COR-L47 (cell line): Measurements from ENCODE around the gene TUBA1B.
A peak's percentile ranks its signal among the peaks of the same experiment; 100 is the strongest.

Source experiments
- DNase-seq: peaks from one replicate; lab custom pipeline; 2025; lab: John Stamatoyannopoulos, UW

TUBA1B gene

DNA sequence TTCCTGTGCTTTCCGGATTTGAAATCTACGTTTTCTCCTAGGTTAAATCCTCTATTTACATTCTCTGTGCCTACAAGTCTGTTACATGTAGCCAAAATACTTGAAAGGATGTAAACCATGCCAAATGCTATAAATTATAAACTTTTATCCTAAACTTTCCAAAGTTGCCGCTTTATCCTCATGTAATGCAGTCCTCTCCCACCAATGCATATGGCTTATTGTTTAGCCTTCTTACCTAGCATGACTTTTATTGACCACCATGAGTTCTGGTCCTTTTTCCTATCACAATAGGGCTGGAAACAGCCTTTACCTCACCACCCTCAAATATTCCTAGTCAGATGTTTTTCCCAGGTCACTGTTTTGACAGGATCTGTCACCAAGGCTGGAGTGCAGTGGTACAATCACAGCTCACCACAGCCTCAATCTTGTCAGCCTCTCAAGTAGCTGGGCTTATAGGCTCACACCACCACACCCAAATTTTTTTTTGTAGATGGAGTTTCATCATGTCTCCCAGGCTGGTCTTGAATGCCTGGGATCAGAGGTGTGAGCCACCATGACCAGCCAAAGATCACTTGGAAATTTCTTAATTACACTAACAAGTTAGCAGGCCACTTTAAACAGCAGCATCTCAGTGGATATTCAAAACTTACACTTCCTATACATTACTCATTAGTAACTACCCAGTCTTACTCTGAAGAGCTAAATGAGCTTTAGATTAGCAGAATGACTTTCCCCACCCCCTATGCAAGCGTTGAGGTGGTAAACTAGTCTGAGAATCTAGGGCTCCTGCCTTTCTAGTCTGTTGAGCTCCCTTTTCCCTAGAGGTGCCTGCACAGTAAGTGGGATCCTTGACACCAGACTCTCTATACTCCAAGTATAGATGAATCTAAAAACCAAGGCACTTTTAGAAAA is 4.1 kb downstream of the TUBA1B start:
- no peak for DNase-seq

DNA sequence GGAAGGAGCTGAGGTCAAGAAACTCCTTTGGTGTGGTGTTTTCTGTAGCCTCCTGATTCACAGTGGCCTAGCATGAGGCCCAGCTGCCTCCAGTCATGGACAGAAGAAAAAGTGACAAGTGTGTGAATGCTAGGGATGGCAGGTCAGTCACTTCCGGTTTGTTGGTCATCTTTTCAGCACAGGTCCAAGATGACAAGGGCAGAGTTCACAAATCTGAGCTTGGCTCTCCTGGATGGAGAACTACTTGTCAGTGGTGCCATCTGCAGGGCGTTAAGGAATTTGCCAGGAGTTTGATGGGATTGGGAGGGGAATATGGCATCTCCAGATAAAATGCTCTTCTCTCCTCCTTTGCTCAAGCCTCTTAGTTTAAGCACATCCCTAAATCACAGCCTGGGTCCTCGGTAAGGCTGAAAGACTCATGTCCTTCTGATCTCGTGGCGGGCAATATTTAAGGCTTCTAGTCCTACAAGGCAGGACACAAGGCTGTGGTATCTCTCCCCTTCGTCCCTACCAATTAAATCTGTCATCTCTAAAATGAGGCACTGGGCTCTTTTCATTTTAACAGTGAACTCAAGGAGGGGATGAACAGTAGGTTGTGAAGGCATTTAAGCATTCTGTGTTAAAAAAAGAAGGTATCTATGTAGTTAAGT is 10.0 kb downstream of the TUBA1B start:
- peak; percentile 48 for DNase-seq

DNA sequence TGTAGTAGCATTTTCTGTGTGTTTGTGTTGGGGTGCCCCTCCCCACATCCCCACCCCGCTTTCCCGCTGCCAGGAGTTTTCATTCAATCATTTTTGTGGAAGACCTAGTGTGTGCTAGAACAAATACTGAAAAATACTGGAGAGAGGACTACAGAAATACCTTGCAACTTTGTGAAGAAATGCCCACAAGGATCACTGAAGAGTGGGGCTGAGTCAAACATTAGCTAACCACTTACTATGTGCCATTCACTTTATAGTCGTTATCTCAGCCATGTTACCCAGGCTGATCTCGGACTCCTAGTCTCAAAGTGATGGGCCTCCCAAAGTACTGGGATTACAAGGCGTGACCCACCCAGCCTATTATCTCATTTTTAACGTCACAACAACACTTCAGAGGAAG is 20.0 kb downstream of the TUBA1B start:
- no peak for DNase-seq

DNA sequence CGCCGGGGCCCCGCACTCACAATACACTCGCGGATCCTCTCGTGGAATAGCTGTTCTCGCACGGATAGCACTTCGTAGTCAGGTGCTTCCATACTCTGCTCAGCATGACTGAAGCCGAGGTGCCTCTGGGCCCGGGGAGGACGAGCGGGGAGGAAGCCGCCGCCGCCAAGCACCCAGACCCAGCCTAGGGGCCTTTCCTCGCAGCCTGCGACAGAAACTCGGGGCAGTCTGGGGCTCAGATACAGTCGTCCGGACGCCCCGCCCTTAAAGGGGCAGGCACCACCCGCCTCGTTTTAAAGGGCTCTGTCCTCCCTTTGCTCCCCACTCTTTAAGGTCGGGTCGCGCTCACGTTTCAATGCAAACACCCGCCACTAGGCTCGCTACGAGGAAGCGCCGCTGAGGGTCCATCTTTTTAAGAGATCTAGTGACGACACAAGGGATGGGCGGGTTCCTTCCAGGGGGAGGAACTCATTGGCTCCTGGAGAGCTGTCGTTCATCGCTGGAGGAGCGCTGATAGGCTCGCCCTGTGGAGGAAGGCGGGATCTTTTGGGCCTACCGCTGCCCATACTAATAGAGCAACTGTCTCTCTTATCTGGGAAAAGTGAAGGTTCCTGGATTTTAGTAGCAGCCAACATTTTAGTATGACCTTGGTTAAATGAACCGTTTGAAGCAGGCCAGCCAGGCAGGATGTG is 20.6 kb downstream of the TUBA1B start, which contains the start of gene LMBR1L:
TSS of gene LMBR1L (minus strand) at position 384 of the 692 bp plus-strand sequence. CDS start at position 92, 292 bp downstream.
- peak; percentile 98 for DNase-seq

DNA sequence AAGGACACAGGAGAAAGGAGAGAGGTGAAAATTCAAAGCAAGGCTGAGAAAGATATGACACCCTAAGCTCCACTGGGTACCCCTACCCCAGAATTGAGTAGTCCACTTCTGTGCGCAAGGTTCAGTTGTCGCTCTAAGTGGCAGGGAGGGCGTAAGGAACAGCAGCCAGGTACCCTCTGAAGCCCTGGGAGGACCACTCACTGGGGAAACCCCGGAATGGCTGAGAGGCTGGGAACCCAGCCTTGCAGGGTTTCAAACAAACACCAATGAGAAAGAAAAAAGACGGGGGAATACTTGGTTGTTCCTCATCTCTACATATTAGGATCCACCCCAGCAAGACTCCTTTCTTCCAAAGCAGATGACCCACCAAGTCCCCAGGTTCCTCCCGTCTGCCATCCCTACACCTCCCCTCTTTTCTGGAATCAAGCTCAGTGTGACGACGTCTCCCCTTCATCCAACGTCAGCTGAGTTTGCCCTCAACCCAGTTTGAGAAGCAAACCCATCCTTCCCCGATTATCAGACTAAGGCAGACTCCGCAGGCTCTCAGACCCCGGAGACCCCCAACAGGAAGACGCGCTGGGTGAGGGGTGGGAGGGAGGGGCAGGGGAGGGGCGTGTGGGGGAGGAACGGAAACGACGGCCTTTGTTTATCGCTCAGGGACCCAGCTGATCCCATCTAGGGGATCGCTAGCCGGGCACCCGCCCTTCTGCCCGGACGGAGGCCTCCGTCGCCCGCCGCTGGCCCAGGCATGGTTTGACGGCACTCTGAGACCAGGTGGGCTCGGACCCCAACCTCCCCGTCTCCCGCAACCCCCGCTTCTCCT is 21.3 kb downstream of the TUBA1B start:
- no peak for DNase-seq

DNA sequence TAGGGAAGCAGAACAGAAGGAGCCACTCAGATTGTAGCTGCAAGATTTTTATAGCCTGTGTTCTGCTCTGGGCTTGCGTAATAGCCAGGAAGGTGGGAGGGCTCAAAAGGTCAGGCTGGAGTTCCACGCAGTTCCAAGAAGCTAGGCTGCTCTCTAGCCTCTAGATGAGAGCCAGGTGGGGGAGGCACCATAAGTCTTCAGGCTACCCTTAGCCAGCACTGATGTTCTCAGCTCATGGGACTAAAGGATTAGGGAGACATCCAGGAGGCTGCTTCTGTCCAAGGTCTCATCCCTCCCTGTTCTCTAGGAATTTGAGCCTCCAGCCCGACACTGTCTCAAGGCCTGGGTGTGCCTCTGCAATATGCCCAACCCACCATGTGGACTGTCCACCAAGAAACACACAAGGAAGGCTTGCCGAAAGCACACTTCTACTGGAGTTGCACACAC is 22.2 kb downstream of the TUBA1B start:
- DNase-seq: no peak

DNA sequence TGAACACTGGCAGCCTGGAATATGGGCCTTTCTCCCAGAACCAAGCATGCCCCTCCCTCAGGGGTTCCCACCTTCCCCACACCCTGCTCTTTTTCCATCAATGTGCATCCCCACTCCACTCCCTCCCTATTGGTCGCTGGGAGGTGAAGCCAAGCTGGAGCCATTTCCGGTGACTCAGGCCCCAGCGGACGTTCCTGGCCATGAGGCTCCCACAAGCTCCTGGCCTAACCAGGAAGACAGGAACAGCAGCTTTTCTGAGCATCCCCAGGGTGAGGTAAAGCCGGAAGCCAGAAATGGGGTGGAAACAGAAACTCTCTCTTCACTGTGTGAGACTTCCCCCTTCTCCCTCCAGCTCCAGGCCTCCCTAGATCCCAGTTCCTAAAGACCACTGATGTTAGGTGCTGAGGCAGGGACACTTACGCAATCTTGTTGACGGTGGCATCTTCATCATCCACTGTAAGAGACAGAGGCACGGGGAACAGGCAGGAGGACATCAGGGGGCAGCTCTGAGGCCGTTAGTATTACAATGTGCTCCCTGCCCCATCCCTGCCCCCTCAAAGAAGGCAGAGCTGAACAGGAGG is 25.6 kb downstream of the TUBA1B start:
- DNase-seq: no peak

DNA sequence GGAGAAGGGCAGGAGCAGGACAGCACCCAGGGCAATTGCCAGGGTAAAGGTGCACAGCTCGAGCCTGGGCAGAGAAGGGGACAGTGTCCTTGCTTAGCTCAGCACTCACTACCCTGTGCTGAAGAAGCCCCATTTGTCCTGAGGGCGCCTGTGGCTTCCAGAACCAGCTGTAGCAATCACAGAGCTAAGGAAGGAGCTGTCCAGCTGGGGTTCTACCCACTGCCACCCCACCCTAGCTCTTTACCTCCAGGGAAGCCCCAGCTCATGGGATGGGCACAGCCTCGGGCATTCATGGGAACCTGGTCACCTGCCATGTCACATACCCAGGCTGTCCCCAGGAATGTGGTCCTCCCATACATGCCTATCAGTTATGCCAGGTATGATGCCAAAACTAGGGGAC is 26.4 kb downstream of the TUBA1B start:
- no peak for DNase-seq

DNA sequence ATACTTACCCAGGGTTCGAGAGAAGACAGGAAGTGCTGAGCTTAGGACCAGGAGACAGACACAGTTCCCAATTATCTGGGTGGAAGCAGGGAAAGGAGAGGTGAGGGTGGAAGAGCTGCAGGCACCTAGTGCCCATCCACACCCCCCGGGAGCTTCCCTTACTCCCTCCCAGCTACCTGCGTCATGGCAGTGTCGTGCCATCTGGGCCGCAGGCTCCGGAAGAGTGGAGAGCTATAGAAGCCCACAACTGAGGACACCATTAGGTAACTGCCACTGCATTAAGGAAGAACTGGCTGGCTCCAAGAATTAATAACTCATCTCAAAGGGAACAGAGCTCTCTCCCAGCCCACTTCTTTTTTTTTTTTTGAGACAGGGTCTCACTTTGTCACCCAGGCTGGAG is 30.8 kb downstream of the TUBA1B start:
- DNase-seq: no peak

DNA sequence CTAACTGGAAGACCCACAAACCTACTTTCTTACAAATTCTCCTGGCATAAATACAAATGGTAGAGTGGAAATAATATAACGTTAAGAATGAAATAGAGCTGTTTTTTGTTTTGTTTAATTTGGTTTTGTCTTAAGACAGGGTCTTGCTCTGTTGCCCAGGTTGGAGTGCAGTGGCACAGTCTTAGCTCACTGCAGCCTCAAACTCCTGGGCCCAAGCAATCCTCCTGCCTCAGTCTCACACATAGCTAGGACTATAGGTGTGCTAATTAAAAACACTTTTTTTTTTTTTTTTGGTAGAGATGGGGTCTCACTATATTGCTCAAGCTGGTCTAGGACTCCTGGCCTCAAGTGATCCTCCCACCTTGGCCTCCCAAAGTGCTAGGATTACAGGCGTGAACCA is 32.5 kb downstream of the TUBA1B start:
- no peak for DNase-seq

DNA sequence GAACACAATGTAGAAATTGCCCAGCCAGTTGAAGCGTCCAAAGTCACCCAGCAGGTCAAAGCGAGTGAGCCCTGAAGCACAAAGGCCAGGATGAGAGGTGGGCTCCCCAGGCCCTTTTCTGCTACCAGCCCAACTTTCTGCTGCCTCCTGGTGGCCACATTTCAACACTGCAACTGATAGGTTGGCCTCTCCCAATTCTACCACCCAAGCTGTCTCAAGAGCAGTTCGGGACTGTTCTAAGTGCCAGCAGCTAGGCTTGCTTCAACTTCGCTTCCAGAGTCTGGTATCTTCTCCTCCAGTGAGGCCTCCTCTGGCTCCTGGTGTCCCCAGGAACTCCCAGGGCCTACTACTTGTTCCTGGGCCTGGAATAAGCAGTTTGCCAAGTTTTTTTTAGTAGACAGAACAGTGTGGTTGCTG is 33.2 kb downstream of the TUBA1B start:
- DNase-seq: no peak

DNA sequence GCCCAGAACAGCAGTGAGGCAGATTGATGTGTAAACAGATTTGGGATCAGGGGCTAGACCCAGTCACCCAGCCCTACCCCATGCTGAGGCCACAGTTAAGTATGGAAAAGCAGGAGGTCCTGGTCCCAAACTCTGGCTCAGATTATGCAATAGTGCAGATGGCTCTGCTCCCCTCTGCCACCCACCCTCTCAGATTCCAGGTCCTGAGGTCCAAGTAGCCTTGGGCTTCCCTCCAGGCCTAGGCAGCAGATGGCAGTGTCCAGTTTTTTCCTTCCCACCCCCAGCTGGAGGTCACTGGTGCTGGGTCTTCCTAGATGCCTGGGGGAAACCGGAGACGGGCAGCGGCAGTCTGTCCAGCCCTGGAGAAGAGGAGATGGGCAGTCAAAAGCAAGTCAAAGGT is 33.8 kb downstream of the TUBA1B start:
- DNase-seq: no peak

DNA sequence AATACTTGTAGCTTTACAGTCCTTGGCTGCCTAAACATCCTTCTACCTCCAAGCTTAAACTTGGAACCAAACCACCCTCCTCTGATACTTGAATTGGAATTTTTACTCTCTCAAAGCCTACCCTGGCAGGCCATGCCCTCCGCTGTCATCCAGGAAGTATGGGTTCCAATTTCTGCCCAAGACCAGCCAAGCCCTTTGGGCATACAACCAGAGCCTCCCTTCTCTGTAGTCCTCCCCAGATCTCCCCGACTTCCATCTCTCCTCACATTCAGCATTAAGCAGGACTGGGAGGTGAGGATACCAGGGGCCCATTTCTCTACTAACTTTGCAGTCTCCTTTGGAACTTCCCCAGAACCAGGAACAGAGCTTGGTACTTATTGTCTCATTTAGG is 36.2 kb downstream of the TUBA1B start:
- no peak for DNase-seq

DNA sequence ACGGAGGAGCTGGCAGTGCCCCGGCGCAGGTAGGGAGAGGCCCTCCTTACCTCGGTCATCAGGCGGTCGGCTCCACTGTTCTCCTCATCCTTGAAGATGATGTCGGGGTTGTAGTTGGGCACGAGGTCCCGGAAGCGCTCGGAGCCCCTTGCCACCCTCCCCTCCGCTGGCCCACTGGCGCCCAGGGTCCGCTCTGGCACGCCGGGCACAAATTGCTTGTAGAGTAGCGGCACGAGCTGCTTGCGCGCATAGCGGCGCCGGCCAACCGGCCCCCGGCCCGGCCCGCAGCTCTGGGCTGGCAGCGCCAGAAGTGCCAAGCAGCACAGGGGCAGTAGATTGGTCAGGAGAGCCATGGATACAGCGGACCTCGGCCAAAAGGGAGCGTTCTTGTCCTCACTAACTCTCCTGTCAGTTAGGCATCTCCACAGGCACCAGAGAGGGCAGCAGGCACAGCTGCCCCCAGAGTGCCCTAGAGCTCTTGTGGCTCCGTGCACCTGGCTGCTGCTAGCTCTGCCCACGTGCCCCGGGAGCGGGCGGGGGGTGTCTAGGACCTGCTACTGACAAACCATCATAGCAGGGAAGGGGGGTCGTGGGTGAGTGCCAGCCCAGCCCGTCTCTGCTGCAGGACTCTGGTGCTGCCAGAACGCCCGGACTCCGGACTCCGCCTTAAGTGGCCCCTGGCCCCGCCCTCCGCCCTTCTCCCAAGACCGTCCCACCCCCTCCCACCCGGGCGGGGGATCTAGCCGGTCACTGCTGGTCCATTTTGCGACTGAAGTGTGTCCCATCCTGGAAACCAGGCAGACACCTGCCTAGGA is 36.8 kb downstream of the TUBA1B start, which contains the start of gene DHH:
TSS of gene DHH (minus strand) at position 642 of the 815 bp plus-strand sequence. CDS start at position 353, 289 bp downstream.
- DNase-seq: no peak

DNA sequence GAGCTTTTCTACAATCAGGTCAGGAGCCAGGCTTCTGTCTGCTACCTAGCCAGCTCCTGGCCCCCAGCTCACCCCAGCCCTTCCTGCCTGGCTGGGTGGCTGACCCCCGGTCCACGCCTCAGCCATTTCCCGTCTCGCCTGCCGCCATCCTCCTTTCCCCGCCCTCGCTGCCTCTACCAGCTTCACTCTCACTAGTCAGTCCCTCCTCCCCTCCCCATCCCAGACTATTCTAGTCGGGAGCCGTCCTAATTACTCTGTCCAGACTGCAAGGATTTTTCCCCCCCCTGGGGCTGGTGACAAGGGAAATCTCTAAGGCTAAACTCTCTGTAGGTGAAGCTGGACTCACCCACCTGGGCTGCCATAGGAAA is 37.4 kb downstream of the TUBA1B start:
- no peak for DNase-seq

DNA sequence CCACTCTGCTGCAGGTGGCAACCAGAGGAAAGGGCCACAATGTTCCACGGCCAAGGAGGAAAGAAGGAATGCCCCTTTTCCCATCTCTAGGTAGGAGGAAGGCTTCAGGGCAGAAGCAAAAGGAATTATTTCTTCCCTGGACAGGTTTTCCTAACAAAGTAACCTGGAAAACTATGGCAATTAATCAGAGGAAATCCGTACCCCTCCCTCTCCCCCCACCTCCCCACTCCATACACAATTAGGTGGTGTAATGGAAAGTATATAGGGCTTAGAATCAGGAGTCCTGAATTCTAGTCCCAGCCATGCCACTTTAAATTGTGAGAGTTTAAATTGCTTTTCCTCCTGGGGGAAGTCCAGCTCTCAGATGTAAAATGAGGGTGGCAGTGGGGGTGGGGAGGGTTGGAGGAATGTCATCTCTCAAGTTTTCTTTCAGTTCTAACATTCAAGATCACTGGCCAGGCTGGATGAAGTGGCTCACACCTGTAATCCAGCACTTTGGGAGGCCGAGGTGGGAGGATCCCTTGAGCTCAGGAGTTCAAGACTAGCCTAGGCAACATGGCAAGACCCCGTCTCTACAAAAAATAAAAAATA is 38.3 kb downstream of the TUBA1B start:
- no peak for DNase-seq

DNA sequence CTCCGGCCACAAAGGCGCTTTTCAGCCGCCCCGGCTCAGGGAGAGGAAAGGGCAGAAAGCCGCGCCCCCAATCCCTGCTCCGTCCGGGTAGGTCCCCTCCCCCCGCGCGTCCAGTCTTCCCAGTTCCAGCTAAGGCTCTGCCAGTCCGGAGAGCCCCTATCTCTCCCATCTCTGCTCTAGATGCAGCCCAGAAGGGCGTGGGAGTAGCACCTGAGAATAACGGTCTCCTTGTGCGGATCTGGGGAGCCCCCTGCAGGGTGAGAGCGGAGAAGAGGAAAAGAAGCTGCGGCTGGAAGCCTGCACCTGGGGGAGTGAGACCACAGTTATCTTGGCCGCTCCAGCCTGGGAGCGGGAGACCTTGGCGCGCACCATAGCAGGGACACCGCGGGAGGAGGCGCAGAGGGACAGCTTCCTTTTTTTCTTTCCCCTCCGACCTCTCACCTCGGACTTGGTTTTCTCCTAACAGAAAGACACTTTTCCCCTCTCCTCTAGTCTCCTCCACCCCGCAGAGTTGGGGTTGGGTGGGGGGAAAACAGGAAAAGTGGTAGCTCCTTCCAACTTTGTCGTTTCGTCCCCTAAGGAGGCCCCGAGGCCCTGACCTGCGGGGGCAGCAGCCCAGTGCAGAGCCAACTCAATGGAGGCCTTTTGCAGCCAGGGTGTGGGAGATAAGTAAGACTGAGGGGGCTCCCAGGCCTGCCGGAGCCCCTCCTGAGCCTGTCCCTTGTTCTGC is 38.9 kb downstream of the TUBA1B start:
- DNase-seq: no peak

DNA sequence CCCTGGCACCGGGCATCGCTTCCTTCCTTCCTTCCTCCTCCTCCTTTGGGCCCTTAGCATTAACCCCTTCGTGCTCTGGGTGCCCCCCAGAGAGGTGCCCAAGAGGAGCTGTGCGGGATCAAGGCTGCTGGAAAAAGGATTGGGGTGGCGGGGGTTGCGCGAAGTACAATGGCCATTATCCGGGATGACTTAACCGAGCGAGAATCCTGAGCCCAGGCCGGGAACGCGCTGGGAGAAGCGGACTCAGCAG is 39.4 kb downstream of the TUBA1B start:
- DNase-seq: no peak

DNA sequence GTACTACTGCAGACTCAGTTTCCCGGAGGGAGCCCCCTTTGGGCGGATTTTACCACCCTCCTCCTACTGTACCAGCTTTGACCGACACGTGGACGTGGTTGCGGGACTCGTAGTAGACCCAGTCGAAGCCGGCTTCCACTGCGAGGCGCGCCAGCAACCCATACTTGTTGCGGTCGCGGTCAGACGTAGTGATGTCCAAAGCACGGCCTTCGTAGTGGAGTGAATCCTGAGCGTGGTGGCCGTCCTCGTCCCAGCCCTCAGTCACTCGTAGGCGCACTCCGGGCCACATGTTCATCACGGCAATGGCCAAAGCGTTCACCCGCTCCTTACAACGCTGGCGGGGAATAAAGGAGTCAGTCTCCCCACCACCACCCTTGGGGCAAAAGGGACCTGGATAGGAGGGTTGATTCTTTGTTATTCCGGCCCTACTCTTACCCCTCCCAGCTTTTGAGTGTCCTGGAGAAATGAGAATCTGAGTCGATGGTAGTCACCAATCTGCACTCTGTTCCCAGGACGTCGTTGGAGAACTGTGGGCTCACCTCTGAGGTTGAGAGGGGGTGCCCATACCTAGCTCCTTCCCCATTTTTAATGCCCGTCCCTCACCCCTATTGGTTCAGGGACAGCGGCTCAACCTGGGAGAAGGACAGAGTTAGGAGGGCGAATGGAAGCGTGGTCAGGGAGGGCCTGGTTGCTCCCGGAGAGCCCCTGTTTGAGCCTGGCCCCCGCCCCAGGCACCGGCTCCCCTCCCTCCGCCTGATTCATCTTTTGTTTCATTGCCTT is 39.9 kb downstream of the TUBA1B start:
- no peak for DNase-seq
